SK-N-MC (cell line): ENCODE data around the gene ACOXL.

ENCODE experiments used
- EZH2 ChIP-seq: fragments of 200-600 bp; sonication (generic); IDR thresholded peaks from one replicate; pipeline ENCODE4 v1.6.1; 2017; ENCODE audit warnings: antibody characterized with exemption
- FOXP2 ChIP-seq: optimal IDR thresholded peaks from 2 replicates; pipeline ENCODE3; 2011; ENCODE audit warnings: mild to moderate bottlenecking, moderate library complexity; ENCODE audit not compliant: insufficient read depth; ENCODE audit errors: extremely low read length, control extremely low read depth
- POLR2AphosphoS5 ChIP-seq: IDR thresholded peaks from 2 replicates; pipeline ENCODE4 v1.6.1; 2012; ENCODE audit warnings: mild to moderate bottlenecking, low read depth, low read length, borderline replicate concordance

DNA sequence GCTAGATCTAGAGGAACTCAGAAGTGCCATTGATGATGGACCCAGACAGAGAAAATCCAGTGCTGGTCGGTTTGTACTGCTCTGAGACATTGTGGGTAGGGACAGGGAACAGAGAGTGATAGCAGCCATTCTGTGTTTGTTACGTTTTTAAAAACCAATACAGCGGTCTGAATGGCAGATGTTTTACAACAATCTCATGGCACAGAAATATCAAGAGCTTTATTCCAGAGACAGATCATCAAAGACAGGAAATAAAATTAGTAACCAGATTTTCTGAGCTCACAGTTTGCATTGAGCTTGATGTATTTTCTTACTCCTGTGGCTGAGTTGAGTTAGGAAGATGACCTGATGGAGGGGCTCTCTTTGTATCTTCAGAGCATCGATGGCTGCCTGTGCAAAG is 273.4 kb downstream of the ACOXL start:
- TF ChIP-seq EZH2 (no peak), POLR2AphosphoS5 (no peak), FOXP2 (no peak)
